HepG2 (cell line): ENCODE measurements around the gene SNX22. TPM values are rescaled to one million over a fixed set of nuclear protein-coding genes. Genes with fewer than 3 reads are reported as not detected.

Experiments
- ARID2 ChIP-seq: sonication (generic); formaldehyde crosslinking; IDR thresholded peaks from 2 replicates; pipeline ENCODE4 v1.8.1; 2022; ENCODE audit warnings: mild to moderate bottlenecking, missing genetic modification reagents, borderline replicate concordance
- BORCS8-MEF2B ChIP-seq: sonication (generic); formaldehyde crosslinking; IDR thresholded peaks from 2 replicates; pipeline ENCODE4 v1.8.0; 2022; ENCODE audit warnings: mild to moderate bottlenecking, missing genetic modification reagents
- CCAR2 ChIP-seq: fragments of 200-400 bp; formaldehyde crosslinking; optimal IDR thresholded peaks from 2 replicates; pipeline ENCODE3; 2018; ENCODE audit warnings: low read depth, mild to moderate bottlenecking, low read length, moderate library complexity
- EED ChIP-seq: sonication (generic); formaldehyde crosslinking; IDR thresholded peaks from 2 replicates; pipeline ENCODE4 v1.5.0; 2020; ENCODE audit warnings: mild to moderate bottlenecking, missing genetic modification reagents
- HIVEP1 ChIP-seq: sonication (generic); formaldehyde crosslinking; IDR thresholded peaks from 2 replicates; pipeline ENCODE4 v1.4.0; 2020; ENCODE audit warnings: mild to moderate bottlenecking, missing genetic modification reagents
- ISX ChIP-seq: sonication (generic); formaldehyde crosslinking; conservative IDR thresholded peaks from 2 replicates; pipeline ENCODE4 v1.5.0; 2020; ENCODE audit warnings: missing genetic modification reagents
- JUN ChIP-seq: sonication (generic); formaldehyde crosslinking; IDR thresholded peaks from 2 replicates; pipeline ENCODE4 v1.4.0; 2020; ENCODE audit warnings: mild to moderate bottlenecking, missing genetic modification reagents
- KAT8 ChIP-seq: IDR thresholded peaks from 2 replicates; pipeline ENCODE4 v1.6.1; 2016; ENCODE audit warnings: missing genetic modification reagents, missing compliant biosample characterization
- KDM2A ChIP-seq: sonication (generic); formaldehyde crosslinking; IDR thresholded peaks from 2 replicates; pipeline ENCODE4 v1.4.0; 2020; ENCODE audit warnings: low read depth, missing genetic modification reagents, borderline replicate concordance
- MIER2 ChIP-seq: IDR thresholded peaks from 2 replicates; pipeline ENCODE4 v1.6.1; 2016; ENCODE audit warnings: missing biosample characterization, missing genetic modification reagents
- MTERF4 ChIP-seq: sonication (generic); formaldehyde crosslinking; IDR thresholded peaks from 2 replicates; pipeline ENCODE4 v1.8.0; 2023; ENCODE audit warnings: mild to moderate bottlenecking, missing genetic modification reagents
- PTBP1 ChIP-seq: fragments of 200-400 bp; formaldehyde crosslinking; IDR thresholded peaks from 2 replicates; pipeline ENCODE4 v1.6.1; 2018; ENCODE audit warnings: low read length, low read depth; ENCODE audit not compliant: poor library complexity, severe bottlenecking
- RARG ChIP-seq: sonication (generic); formaldehyde crosslinking; IDR thresholded peaks from 2 replicates; pipeline ENCODE4 v1.4.0; 2020; ENCODE audit warnings: low read depth, mild to moderate bottlenecking, missing genetic modification reagents
- SOX6 ChIP-seq, 2 experiments: fragments of 450-650 bp in 1 of 2; sonication (generic) in 1 of 2; formaldehyde crosslinking in 1 of 2; IDR thresholded peaks; 2 replicates each; pipeline versions ENCODE4 v1.4.0 to v1.6.1; 2017 to 2020; ENCODE audit warnings: antibody characterized with exemption in 1 of 2, mild to moderate bottlenecking in 1 of 2, missing genetic modification reagents in 1 of 2
- TGIF2 ChIP-seq: IDR thresholded peaks from 2 replicates; pipeline ENCODE4 v1.6.1; 2016; ENCODE audit warnings: control low read depth, missing compliant biosample characterization
- TOE1 ChIP-seq: sonication (generic); formaldehyde crosslinking; IDR thresholded peaks from 2 replicates; pipeline ENCODE4 v1.4.0; 2020; ENCODE audit warnings: mild to moderate bottlenecking, missing genetic modification reagents
- TP53 ChIP-seq: sonication (generic); formaldehyde crosslinking; conservative IDR thresholded peaks from 2 replicates; pipeline ENCODE4 v1.4.0; 2020; ENCODE audit warnings: missing genetic modification reagents
- TRIM24 ChIP-seq: sonication (generic); formaldehyde crosslinking; IDR thresholded peaks from 2 replicates; pipeline ENCODE4 v1.8.0; 2022; ENCODE audit warnings: mild to moderate bottlenecking, missing genetic modification reagents
- ZKSCAN1 ChIP-seq: fragments of 150-350 bp; IDR thresholded peaks from 2 replicates; pipeline ENCODE4 v1.6.1; 2014; ENCODE audit warnings: low read length
- ZNF17 ChIP-seq: sonication (generic); formaldehyde crosslinking; IDR thresholded peaks from 2 replicates; pipeline ENCODE4 v1.5.0; 2020; ENCODE audit warnings: mild to moderate bottlenecking, missing genetic modification reagents
- ZNF672 ChIP-seq: sonication (generic); formaldehyde crosslinking; IDR thresholded peaks from 2 replicates; pipeline ENCODE4 v1.8.1; 2022; ENCODE audit warnings: missing genetic modification reagents
- ZNF788 ChIP-seq: sonication (generic); formaldehyde crosslinking; IDR thresholded peaks from 2 replicates; pipeline ENCODE4 v1.5.0; 2020; ENCODE audit warnings: mild to moderate bottlenecking, missing genetic modification reagents, borderline replicate concordance
- ZSCAN29 ChIP-seq: sonication (generic); formaldehyde crosslinking; conservative IDR thresholded peaks from 2 replicates; pipeline ENCODE4 v1.4.0; 2020; ENCODE audit warnings: mild to moderate bottlenecking, missing genetic modification reagents
- polyA plus RNA-seq, 8 experiments: library from polyadenylated mRNA; depleted of rRNA in 3 of 8; stranded (reverse) in 7 of 8; unstranded in 1 of 8; fragments of >200 nt; fragmentation: Illumina TruSeq in 4 of 8; extraction: Trizol in 4 of 8; gene quantifications; 2 replicates each; pipeline versions ENCODE4 v1.2.1 to v1.2.3, GENCODE V29; 2011 to 2016; ENCODE audit warnings: low read depth in 4 of 8, missing spikeins in 1 of 8, mixed read lengths in 1 of 8; ENCODE audit not compliant: insufficient read depth in 1 of 8
- total RNA-seq, 5 experiments: library from RNA; depleted of rRNA; stranded (reverse); fragments of >200 nt; fragmentation: Illumina TruSeq; extraction: Trizol; gene quantifications; 2 replicates each; pipeline ENCODE4 v1.2.3, GENCODE V29; 2016; ENCODE audit warnings: low read depth in 1 of 5
- TF ChIP-seq, protein P1 (sequence below): sonication (generic); formaldehyde crosslinking; IDR thresholded peaks from 2 replicates; pipeline ENCODE4 v1.4.0; 2020; ENCODE audit warnings: missing genetic modification reagents
- TF ChIP-seq, protein P2 (sequence below): sonication (generic); formaldehyde crosslinking; IDR thresholded peaks from 2 replicates; pipeline ENCODE4 v1.4.0; 2020; ENCODE audit warnings: missing genetic modification reagents, borderline replicate concordance

SNX22 gene
- total and polyA plus RNA-seq, 2 of the 13 experiments (the other 11 are each of a cell fraction or from before 2014, with no cell fraction given): 2.3 to 5.5 TPM

DNA sequence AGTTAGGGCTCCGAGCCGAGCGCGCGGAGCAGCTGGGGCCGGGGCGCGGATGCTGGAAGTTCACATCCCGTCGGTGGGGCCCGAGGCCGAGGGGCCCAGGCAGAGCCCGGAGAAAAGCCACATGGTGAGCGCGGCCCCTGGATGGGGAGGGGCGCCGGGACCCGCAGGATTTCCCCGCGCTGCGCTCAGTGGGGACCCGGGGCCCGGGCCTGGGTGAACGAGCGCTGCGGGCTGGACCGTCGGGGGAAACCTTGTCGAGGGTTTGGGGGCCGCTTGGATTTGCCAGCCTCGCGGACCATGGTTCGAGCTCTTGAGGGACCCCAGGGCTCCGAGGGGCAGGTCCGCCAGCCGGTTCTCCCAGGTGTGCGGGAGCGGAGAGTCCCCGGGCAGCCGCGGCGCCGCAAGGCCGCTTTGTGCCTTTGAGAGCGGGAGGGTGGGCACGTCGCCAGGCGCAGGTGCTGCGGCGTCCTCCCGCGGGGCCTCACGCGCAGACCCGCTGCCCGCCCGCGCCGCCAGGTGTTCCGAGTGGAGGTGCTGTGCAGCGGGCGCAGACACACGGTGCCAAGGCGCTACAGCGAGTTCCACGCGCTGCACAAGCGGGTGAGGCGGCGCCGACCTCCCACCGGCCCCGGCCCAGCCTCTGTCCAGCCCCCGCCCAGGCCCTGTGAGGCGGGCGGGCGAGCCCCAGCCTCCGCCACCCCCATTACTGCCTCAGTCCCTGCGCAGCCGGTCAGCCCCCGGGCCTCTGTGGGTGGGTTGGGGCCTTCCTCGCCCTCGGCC lies at the start of gene SNX22 (continued):
- TF ChIP-seq ZNF17 (CRISPR knock-in tag) (peak; percentile 43; the same call in 1 of the 2 replicates), MIER2 (CRISPR knock-in tag) (no peak), ZKSCAN1 (no peak), TRIM24 (CRISPR knock-in tag) (no peak), SOX6 (IDR thresholded peaks at IDR 0.05) (no peak), SOX6 (CRISPR knock-in tag; IDR thresholded peaks at IDR 0.05) (peak; percentile 37; the same call in 1 of the 2 replicates), ISX (CRISPR knock-in tag) (0 out of 2 replicates have a peak, but pooled peaks have one; percentile 6), KAT8 (CRISPR knock-in tag) (no peak), BORCS8-MEF2B (0 out of 2 replicates have a peak, but pooled peaks have one; percentile 12), TOE1 (CRISPR knock-in tag) (no peak), ZNF672 (CRISPR knock-in tag) (no peak), HIVEP1 (CRISPR knock-in tag) (peak; percentile 50; the same call in 1 of the 2 replicates), RARG (CRISPR knock-in tag) (no peak), ZNF788 (CRISPR knock-in tag) (peak; percentile 53; the same call in 1 of the 2 replicates), TGIF2 (CRISPR knock-in tag) (no peak), ZSCAN29 (CRISPR knock-in tag) (no peak), PTBP1 (no peak), MTERF4 (CRISPR knock-in tag) (no peak), ARID2 (CRISPR knock-in tag) (0 out of 2 replicates have a peak, but pooled peaks have one; percentile 39), EED (no peak), JUN (no peak), KDM2A (CRISPR knock-in tag) (peak; percentile 84), TP53 (CRISPR knock-in tag) (no peak), CCAR2 (no peak)
- TF ChIP-seq, protein P1, sequence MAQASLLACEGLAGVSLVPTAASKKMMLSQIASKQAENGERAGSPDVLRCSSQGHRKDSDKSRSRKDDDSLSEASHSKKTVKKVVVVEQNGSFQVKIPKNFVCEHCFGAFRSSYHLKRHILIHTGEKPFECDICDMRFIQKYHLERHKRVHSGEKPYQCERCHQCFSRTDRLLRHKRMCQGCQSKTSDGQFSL (CRISPR knock-in tag): no peak
- TF ChIP-seq, protein P2, sequence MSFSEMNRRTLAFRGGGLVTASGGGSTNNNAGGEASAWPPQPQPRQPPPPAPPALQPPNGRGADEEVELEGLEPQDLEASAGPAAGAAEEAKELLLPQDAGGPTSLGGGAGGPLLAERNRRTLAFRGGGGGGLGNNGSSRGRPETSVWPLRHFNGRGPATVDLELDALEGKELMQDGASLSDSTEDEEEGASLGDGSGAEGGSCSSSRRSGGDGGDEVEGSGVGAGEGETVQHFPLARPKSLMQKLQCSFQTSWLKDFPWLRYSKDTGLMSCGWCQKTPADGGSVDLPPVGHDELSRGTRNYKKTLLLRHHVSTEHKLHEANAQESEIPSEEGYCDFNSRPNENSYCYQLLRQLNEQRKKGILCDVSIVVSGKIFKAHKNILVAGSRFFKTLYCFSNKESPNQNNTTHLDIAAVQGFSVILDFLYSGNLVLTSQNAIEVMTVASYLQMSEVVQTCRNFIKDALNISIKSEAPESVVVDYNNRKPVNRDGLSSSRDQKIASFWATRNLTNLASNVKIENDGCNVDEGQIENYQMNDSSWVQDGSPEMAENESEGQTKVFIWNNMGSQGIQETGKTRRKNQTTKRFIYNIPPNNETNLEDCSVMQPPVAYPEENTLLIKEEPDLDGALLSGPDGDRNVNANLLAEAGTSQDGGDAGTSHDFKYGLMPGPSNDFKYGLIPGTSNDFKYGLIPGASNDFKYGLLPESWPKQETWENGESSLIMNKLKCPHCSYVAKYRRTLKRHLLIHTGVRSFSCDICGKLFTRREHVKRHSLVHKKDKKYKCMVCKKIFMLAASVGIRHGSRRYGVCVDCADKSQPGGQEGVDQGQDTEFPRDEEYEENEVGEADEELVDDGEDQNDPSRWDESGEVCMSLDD: peak; percentile 54; the same call in 1 of the 2 replicates
